SIG-M5 treated with dmso at 0.1 percent for 504 hours (cell line): ENCODE data around the gene MIDN.
"Not testable (repeated sequence)": the region's sequence is repeated elsewhere in the genome, so short reads cannot be mapped to it uniquely, and the experiment has no call there.

Experiments used
- DNase-seq: peaks from one replicate; lab custom pipeline; 2025; ENCODE audit not compliant: unreplicated experiment; lab: John Stamatoyannopoulos, UW

Gene MIDN

DNA sequence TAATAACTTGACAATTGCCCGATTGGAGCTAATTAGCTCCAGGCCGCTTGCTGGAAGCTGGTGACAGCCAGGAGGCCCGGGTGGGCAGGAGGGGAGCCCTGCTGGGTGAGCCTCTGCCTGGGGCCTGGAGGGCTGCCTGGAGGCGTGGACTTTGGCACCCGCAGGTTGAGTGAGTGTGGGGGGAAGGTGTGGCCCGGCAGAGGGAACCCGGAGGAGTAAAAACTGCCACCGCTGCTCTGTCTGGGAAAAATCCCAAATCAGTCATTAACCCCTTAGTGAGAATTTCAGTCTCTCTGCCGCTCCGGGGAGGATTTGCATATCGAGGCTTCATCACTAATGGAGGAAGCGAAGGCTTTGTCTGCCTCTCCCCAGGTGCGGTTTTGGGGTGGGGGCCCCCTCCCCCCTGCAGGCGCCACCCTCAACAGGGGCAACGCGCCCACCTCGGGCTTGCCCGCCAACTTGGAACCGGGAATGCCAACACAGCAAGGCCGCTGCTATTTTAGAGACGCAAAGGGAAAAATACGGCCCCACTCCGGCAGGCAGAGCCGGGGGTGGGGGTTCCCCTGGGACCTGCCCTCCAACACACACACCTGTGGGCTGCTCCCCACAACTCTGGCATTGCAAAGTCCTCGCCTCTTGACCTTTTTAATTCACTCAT, 43.5 kb downstream of the MIDN start:
- DNase-seq = no peak

DNA sequence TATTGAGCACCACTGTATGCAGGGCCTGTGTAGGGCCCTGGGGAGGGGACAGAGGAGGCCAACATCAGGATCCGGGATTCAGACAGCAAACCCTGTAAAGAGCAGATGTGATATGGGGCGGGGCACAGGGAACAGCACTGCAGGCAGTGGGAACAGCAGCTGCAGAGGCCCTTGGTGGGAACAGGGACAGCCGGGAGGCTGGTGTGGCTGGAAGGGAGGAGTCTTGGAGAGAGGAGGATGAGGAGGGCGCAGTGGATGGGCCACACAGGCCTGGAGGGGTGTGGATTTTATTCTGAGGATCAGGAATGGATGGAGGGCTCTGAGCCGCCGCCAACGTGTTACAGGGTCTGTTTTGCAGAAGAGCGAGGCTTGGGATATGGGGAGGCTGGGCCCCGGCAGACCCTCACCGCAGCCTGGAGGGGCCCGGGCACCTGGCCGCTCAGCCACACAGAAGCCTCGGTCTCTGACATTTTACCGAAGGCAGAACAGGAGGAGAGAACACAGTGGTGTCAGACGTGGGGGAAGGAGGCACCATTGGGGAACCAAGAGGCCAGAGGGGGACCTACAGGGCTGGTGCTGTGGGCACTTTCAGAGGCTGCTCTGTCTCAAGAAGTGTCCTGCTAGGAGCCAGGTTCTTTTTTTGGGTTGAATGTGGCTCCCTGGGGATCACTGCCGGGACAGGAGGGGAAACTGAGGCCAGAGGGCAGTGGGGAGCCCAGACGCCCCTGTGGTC, 44.2 kb downstream of the MIDN start:
- DNase-seq = no peak

- DNase-seq = no peak
Observed at GRCh38 chr19:1293782-1294604, 45.6 kb downstream of the MIDN start.

DNA sequence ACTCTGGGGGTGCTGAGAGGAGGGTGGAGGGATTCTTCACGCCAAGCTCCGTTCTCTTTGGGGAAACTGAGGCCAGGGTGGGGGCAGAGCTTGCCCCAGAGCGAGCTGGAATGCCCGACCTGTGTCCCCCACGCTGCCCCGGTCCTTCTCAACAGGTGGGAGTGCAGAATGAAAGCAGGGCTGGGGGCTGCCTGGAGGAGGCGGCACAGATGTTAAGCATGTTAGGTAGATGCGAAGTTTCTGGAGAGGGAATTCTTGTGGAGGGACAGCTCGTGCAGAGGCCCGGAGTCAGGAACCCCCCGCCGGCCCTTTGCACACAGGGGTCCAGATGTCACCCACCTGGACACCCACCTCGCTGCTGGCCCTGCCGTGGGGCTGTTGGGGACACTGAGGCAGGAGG, 46.3 kb downstream of the MIDN start:
- no peak for DNase-seq

GRCh38 chr19:1295169-1296012, 47.0 kb downstream of the MIDN start:
- no peak for DNase-seq

- no peak for DNase-seq
Observed at GRCh38 chr19:1296078-1296477, 47.7 kb downstream of the MIDN start.

- no peak for DNase-seq
Observed at GRCh38 chr19:1296575-1297271, 48.3 kb downstream of the MIDN start.

DNA sequence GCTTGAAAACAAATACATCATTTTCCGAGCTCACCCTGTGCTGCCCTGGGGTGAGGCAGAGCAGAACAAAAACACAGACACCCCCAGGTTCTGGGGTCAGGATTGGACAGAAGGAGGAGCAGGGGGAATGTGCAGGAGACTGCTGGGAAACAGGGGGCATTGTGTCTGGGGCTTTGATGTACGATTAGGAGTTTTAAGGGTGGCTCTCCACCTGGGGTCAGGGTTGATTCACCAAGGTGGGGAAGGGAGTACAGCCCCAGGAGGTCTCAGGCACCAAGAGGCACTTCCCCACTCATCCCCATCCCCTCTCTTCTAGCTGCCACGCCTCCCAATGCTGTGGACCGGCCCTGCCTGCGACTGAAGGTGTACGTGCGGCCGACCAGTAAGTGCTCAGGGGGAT, 49.9 kb downstream of the MIDN start:
- no peak for DNase-seq

- DNase-seq = no peak
Observed at GRCh38 chr19:1299801-1300200, 51.4 kb downstream of the MIDN start.

GRCh38 chr19:1300744-1301490, 52.5 kb downstream of the MIDN start:
- no peak for DNase-seq

GRCh38 chr19:1302533-1303239, 54.3 kb downstream of the MIDN start:
- no peak for DNase-seq

GRCh38 chr19:1304197-1304924, 56.0 kb downstream of the MIDN start:
- no peak for DNase-seq

DNA sequence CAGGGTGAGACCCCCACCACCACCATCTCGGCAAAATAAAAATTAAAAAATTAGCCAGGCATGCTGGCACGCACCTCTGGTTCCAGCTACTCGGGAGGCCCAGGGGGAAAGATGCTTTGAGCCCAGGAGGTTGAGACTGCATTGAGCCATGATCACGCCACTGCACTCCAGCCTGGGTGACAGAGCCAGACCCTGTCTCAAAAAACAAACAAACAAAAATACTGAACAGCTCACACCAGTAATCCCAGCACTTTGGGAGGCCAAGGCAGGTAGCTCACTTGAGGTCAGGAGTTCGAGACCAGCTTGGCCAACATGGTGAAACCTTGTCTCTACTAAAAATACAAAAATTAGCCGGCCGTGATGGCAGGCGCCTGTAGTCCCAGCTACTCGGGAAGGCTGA, 57.0 kb downstream of the MIDN start:
- not testable (repeated sequence) for DNase-seq

DNA sequence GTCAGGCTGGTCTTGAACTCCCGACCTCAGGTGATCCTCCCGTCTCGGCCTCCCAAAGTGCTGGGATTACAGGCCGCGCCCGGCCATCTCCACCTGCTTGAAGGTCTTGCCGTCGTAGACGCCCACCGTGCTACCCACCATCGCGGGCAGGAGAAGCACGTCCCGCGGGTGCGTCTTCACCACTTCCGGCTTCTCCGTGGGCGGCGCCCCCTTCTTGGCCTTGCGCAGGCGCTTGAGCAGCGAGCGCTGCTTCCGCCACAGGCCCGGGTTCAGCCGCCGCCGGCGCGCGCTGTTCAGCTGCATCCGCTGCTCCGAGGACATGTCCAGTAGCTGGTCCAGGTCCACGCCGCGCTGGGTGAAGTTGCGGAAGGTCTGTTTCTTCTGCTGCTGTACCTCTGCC, 58.9 kb downstream of the MIDN start:
- DNase-seq = no peak

DNA sequence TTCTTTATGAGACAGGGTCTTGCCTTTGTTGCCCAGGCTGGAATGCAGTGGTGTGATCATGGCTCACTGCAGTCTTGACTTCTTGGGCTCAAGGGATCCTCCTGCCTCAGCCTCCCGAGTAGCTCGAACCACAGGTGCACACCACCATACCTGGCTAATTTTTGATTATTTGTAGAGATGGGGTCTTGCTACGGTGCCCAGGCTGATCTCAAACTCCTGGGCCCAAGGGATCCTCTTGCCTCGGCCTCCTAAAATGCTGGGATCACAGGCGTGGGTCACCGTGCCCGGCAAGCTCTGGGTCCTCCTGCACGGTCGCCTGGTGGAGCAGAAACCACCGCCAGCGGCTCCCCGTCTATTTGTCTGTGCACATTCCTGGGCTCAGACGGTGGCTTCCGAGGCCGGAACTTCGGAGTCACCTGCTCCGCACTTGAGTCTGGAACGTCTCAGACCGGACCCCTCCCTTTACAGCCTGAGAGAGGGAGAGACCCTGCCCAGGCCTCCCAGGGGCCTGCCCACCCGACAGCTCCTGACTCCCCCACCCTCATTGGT, 59.4 kb downstream of the MIDN start:
- no peak for DNase-seq

- DNase-seq = no peak
Observed at GRCh38 chr19:1308718-1309117, 60.3 kb downstream of the MIDN start.
